ENCODE measurements around the gene CLDN10.

- TF ChIP-seq CTCF (IDR thresholded peaks at IDR 0.05), result no peak
- TF ChIP-seq POLR2A (IDR thresholded peaks at IDR 0.05), result no peak
Observed at GRCh38 chr13:95607366-95607765, 54.8 kb downstream of the CLDN10 start.

Measured in thyroid gland (tissue), 4 donors.